HG02970 (cell line): ENCODE data around the gene CLMN.
"Not testable (repeated sequence)": the region's sequence is repeated elsewhere in the genome, so short reads cannot be mapped to it uniquely, and the experiment has no call there.

Source experiments
- ATAC-seq: cut with Tn5 transposase; IDR thresholded peaks from one replicate; pipeline ENCODE4 v1.9.1; 2021; ENCODE audit warnings: mild to moderate bottlenecking, moderate library complexity, moderate number of reproducible peaks; ENCODE audit not compliant: unreplicated experiment, low FRiP score

CLMN gene

DNA sequence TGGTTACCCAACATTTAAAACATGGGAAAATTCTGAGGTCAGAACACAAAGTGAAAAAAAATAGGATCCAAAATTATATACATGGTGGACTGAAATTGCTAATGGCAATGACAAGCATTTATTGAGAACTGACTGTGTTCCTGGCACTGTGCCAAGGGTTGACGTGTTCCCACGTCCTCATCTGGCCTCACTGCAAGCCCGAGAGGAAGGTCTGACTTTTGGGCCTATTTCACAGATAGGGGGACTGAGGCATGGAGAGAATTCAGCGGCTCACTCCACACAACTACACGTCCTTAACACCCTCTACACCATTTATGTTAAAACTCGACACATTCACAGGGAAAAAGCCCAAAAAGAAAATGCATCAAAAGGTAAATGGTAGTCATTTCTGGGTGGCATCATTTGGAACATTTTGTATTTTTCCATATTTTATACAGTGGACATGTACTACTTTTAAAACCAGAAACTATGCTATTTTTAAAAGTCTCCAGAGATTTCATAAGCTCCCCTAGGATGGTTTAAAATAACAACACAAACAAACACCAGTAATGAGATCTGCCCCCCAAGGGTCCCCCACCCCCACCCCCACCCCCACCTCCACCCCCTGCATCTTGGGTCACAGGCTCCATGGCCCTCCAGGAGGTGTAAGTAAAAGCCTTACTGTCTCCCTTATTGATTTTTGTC is 27.7 kb downstream of the CLMN start:
- no peak for ATAC-seq

DNA sequence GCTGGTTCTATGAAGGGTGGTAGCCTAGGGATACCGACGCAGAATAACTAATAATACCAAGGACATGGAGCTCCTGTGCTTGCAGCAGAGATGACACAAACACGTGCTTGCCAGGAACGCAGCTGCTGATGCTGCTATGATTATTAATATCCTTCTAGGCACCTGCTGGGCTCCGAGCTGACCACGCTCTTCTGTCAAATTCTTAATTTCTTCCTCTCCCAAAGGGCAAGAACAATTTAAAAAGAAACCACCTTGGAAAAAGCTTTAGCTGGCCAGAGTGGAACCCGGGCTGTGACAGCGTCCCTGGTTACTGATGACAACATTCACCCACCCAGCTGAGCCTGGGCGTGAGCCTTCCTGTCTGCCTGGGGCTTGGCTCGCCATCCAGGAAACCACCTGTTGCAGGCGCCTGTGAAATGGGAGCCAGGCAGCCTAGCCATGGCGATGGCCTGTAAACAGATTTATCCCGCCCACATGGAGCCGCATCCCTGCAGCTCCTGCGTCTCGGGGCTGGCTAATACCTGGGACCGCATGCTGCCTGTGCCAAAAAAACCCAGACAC is 28.8 kb downstream of the CLMN start:
- no peak for ATAC-seq

GRCh38 chr14:95290021-95290420 is 29.7 kb downstream of the CLMN start:
- ATAC-seq = no peak

DNA sequence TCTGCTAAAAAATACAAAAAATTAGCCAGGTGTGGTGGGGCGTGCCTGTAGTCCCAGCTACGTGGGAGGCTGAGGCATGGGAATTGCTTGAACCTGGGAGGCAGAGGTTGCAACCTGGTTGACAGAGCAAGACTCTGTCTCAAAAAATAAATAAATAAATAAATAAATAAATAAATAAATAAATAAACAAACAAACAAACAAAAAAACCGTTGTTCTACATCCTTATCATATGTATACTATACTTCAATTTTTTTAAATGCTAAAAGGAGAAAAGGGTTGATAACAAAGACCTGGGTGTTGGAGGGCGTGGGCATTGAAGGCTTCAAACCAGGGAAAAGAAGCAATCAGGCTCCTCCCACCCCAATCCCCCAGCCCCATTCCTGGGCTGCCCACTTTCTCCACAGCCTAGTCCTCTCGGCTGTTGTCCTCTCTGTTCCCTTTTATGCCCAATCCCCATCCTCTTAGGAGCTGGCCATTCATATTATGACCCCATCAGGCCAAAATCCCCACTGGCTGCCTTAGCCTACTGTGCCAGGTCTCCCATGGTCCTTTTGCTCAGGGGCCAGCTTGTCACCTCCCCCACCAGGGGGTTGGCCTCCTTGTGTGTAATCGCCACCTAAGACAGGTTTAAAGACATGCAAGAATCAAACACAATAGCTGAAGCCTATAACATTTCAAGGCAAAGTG is 30.2 kb downstream of the CLMN start:
- ATAC-seq = no peak

GRCh38 chr14:95288672-95289322 is 30.9 kb downstream of the CLMN start:
- no peak for ATAC-seq

DNA sequence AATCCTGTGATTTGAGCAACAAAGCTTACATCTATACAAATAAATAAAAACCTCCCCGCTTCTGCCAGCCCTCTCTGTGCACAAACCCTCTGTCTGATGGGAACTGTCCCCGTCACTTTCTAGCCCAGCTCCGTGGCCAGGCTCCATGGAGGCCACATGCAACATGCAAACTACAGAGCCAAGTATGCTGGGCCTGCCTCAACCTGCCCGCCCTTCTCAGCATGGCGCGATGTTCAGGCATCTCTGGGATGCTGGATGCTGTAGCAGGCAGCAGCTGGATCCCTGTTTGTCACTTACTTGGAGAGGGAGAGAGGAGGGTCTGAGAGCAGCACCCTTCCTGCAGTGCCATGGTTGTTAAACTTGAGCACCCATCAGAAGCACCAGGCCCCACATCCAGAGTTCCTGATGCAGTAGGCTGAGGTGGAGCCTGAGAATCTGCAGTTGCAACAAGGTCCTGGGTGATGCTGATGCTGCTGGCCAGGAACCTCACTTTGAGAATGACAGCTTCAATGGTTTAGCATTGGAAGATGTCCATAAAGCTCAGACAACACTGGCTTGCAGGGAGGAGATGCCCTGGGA is 32.4 kb downstream of the CLMN start:
- no peak for ATAC-seq

GRCh38 chr14:95286645-95287044 is 33.1 kb downstream of the CLMN start:
- no peak for ATAC-seq

GRCh38 chr14:95285566-95285965 is 34.1 kb downstream of the CLMN start:
- ATAC-seq = no peak

GRCh38 chr14:95283802-95284201 is 35.9 kb downstream of the CLMN start:
- not testable (repeated sequence) for ATAC-seq

DNA sequence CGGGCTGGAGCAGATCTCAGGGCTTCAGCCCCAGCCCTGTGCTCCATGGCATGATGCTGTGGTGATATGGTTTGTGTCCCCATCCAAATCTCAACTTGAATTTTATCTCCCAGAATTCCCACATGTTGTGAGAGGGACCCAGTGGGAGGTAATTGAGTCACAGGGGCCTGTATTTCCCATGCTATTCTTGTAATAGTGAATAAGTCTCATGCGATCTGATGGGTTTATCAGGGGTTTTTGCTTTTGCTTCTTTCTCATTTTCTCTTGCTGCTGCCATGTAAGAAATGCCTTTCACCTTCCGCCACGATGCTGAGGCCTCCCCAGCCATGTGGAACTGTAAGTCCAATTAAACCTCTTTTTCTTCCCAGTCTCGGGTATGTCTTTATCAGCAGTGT is 36.7 kb downstream of the CLMN start:
- ATAC-seq = not testable (repeated sequence)

DNA sequence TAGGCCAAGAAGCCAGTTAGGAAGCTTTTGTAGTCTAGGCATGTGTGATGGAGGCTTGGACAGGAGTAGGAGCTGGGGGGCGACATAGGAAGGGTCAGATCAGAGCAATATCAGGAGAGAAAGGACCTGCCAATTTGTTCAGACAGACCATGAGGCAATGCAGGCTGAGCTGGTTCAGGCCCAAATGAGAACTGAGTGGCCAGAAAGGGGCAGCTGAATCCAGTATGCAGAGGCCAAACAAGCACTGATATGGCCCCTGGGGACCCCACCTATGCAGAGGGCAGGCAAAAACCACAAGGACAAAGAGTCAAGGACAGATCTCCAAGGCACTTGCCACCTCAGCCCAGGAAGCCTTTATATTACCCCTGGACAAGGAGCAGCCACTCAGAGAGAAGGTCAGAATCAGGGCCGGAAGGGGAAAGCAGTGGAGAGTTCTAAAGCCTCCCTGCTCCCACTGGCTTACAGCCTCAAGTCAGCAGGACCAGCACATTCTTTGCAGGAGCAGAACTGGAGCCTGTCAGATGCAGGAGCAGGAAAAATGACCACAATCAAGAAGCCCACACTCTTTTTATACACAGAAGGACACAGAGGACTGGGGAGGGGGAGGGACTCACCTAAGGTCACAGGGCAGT is 37.2 kb downstream of the CLMN start:
- ATAC-seq = no peak

GRCh38 chr14:95281560-95282176 is 38.0 kb downstream of the CLMN start:
- ATAC-seq = no peak

DNA sequence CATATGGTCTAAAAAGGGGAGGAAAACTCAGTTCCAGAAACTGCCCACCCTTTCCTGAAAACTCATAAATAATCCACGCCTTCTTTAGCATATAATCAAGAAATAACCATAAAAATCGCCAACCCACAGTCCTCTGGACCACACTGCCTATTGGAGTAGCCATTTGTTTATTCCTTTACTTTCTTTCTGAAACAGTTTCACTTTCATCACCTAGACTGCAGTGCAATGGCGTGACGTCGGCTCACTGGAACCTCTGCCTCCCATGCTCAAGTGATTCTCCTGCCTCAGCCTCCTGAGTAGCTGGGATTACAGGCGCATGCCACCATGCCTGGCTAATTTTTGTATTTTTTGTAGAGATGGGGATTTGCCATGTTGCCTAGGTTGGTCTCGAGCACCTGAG is 44.2 kb downstream of the CLMN start:
- no peak for ATAC-seq

- ATAC-seq = no peak
Observed at GRCh38 chr14:95274874-95275273, 44.8 kb downstream of the CLMN start.

DNA sequence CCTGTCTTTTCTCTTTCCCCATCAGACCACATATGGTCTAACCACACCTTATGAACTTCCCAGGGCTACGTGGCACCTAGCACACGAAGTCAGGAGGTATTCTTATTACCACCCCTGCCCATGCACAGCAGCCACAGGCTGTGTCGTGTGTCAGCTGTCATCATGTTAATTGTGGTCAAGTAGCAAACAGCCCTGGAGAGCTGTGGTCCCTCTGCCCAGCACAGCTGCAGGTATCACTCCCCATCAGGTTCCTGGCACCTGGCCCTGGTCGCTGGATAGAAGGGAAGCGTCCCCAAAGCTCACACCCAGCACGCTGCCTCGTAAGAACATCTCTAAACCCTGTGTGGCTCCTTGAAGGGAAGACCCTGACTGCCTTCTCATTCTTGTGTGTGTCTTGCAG is 45.4 kb downstream of the CLMN start:
- ATAC-seq = no peak

- ATAC-seq = no peak
Observed at GRCh38 chr14:95273001-95273978, 46.4 kb downstream of the CLMN start.

- no peak for ATAC-seq
Observed at GRCh38 chr14:95272057-95272456, 47.7 kb downstream of the CLMN start.

- no peak for ATAC-seq
Observed at GRCh38 chr14:95270203-95270602, 49.5 kb downstream of the CLMN start.

GRCh38 chr14:95269493-95269892 is 50.2 kb downstream of the CLMN start:
- no peak for ATAC-seq
